ENCODE data around the gene DPP6.
"Not testable (repeated sequence)": the region's sequence is repeated elsewhere in the genome, so short reads cannot be mapped to it uniquely, and the experiment has no call there.

Gene DPP6

GRCh38 chr7:154672659-154673415 is 620.6 kb downstream of the DPP6 start:
- no peak for TF ChIP-seq POLR2A (IDR thresholded peaks at IDR 0.05; ENCODE audit: extremely low read depth, insufficient read length)
- no peak for TF ChIP-seq MYC (IDR thresholded peaks at IDR 0.05; ENCODE audit: low read depth, low read length)
- no peak for TF ChIP-seq MAX (IDR thresholded peaks at IDR 0.05; ENCODE audit: low read depth, low read length)
- TF ChIP-seq, protein P1, sequence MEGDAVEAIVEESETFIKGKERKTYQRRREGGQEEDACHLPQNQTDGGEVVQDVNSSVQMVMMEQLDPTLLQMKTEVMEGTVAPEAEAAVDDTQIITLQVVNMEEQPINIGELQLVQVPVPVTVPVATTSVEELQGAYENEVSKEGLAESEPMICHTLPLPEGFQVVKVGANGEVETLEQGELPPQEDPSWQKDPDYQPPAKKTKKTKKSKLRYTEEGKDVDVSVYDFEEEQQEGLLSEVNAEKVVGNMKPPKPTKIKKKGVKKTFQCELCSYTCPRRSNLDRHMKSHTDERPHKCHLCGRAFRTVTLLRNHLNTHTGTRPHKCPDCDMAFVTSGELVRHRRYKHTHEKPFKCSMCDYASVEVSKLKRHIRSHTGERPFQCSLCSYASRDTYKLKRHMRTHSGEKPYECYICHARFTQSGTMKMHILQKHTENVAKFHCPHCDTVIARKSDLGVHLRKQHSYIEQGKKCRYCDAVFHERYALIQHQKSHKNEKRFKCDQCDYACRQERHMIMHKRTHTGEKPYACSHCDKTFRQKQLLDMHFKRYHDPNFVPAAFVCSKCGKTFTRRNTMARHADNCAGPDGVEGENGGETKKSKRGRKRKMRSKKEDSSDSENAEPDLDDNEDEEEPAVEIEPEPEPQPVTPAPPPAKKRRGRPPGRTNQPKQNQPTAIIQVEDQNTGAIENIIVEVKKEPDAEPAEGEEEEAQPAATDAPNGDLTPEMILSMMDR (IDR thresholded peaks at IDR 0.05; ENCODE audit: low read depth, low read length), result no peak
- no peak overlapping the region for H3K4me3 ChIP-seq (ENCODE audit: low read depth, low read length)
- DNase-seq (ENCODE audit: low read depth), result no peak

GRCh38 chr7:154674191-154674590 is 622.0 kb downstream of the DPP6 start:
- no peak for TF ChIP-seq MYC (IDR thresholded peaks at IDR 0.05; ENCODE audit: low read depth, low read length)
- TF ChIP-seq POLR2A (IDR thresholded peaks at IDR 0.05; ENCODE audit: extremely low read depth, insufficient read length), result no peak
- TF ChIP-seq MAX (IDR thresholded peaks at IDR 0.05; ENCODE audit: low read depth, low read length), result no peak
- TF ChIP-seq, protein P1 (IDR thresholded peaks at IDR 0.05; ENCODE audit: low read depth, low read length), result no peak
- no peak for DNase-seq (ENCODE audit: low read depth)
- H3K4me3 ChIP-seq (ENCODE audit: low read depth, low read length), result no peak overlapping the region

GRCh38 chr7:154675560-154675959 is 623.4 kb downstream of the DPP6 start:
- no peak for DNase-seq (ENCODE audit: low read depth)
- no peak for TF ChIP-seq MYC (IDR thresholded peaks at IDR 0.05; ENCODE audit: low read depth, low read length)
- no peak for TF ChIP-seq POLR2A (IDR thresholded peaks at IDR 0.05; ENCODE audit: extremely low read depth, insufficient read length)
- no peak for TF ChIP-seq MAX (IDR thresholded peaks at IDR 0.05; ENCODE audit: low read depth, low read length)
- TF ChIP-seq, protein P1 (IDR thresholded peaks at IDR 0.05; ENCODE audit: low read depth, low read length), result no peak
- H3K4me3 ChIP-seq (ENCODE audit: low read depth, low read length), result no peak overlapping the region

GRCh38 chr7:154676033-154676421 is 623.8 kb downstream of the DPP6 start:
- DNase-seq (ENCODE audit: low read depth); H3K4me3 ChIP-seq (ENCODE audit: low read depth, low read length): not testable (repeated sequence)

DNA sequence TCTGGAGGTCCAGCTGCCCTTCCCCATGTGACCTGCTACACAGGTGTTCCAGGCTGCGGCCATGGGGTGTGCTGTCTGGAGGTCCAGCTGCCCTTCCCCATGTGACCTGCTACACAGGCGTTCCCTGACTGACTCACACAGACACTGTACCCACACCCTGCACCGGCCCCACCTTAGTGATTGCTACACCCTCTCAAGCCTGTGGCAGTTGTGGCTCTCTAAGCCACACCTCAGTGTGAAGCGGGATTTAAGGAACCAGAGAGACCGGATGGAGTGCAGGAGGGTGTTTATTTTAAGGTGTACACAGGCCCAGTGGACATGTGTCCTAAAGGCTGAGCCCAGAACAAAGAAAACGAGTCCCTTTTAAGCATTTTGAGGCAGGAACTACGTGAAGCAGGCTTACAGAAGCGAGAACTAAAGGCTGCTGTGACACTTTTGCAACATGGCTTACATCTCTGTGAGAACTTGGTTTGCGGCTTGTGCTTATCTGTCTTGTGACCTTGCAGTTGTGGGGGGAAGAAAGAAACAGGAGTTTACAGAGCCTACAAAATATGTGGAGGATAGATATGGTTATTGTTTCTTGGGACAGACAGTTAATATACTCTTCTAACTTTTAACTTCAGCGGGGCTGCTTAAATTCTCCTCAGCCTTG is 624.4 kb downstream of the DPP6 start:
- TF ChIP-seq MAX (IDR thresholded peaks at IDR 0.05; ENCODE audit: low read depth, low read length) (no peak), POLR2A (IDR thresholded peaks at IDR 0.05; ENCODE audit: extremely low read depth, insufficient read length) (no peak), MYC (IDR thresholded peaks at IDR 0.05; ENCODE audit: low read depth, low read length) (no peak)
- no peak for DNase-seq (ENCODE audit: low read depth)
- H3K4me3 ChIP-seq (ENCODE audit: low read depth, low read length), result no peak overlapping the region

DNA sequence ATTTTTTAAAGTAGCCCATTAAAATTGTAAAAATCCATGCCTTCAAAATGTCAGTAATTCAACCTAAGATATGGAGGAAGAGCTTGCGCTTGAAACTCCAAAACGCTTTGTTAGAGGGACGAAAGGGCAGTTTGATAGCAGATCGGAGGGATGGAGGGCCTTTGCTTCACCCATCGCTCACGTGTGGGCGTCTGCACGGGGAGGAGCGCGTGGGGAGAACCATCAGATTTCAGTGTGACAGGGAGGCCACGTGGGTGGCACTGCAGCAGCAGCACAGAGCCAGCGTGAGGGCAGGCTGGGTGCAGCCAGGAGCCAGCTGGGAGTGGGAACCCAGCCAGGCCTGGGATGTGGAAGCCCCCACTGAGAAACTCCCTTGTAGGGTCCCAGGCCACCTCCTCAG is 625.3 kb downstream of the DPP6 start:
- DNase-seq (ENCODE audit: low read depth), result no peak
- no peak overlapping the region for H3K4me3 ChIP-seq (ENCODE audit: low read depth, low read length)
- TF ChIP-seq POLR2A (IDR thresholded peaks at IDR 0.05; ENCODE audit: extremely low read depth, insufficient read length) (no peak), MYC (IDR thresholded peaks at IDR 0.05; ENCODE audit: low read depth, low read length) (no peak), MAX (IDR thresholded peaks at IDR 0.05; ENCODE audit: low read depth, low read length) (no peak)
- TF ChIP-seq, protein P1 (IDR thresholded peaks at IDR 0.05; ENCODE audit: low read depth, low read length), result no peak

DNA sequence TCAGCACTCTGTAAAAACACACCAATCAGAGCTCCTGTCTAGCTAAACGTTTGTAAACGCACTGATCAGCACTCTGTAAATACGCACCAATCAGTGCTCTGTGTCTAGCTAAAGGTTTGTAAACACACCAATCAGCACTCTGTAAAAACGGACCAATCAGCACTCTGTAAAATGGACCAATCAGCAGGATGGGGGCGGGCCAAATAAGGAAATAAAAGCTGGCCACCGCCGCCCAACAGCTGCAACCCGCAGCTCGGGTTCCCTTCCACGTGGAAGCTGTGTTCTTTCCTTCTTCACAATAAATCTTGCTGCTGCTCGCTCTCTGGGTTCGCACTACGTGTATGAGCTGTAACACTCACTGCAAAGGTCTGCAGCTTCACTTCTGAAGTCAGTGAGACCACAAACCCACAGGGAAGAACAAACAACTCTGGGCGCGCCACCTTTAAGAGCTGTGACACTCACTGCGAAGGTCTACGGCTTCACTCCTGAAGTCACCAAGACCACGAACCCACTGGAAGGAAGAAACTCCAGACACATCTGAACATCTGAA is 625.9 kb downstream of the DPP6 start:
- not testable (repeated sequence) for H3K4me3 ChIP-seq (ENCODE audit: low read depth, low read length); DNase-seq (ENCODE audit: low read depth)
